T-helper 17 cell (primary cell): ENCODE measurements around the gene ADIRF. TPM values are rescaled to one million over a fixed set of nuclear protein-coding genes. Genes with fewer than 3 reads are reported as not detected.
"Not testable (repeated sequence)": the region's sequence is repeated elsewhere in the genome, so short reads cannot be mapped to it uniquely, and the experiment has no call there.

ENCODE experiments used
- ATAC-seq: fragments of 150-1000 bp; cut with Tn5 transposase; 2 replicates; pipeline ENCODE4 v1.10.0; 2021; ENCODE audit warnings: mild to moderate bottlenecking, moderate library complexity
- DNase-seq, 3 donors: peaks; one replicate each; pipeline versions ENCODE4 v3.0.0 to v3.0.0-alpha.2; 2020 to 2021
- H3K9me3 ChIP-seq: one replicate; pipeline ENCODE4 v1.7.0; 2013; ENCODE audit warnings: low read length, mild to moderate bottlenecking; ENCODE audit not compliant: control insufficient read depth, poor library complexity, severe bottlenecking
- H3K27ac Mint-ChIP-seq: one replicate; pipeline ENCODE4 v1.8.0; 2022; ENCODE audit warnings: mild to moderate bottlenecking, moderate library complexity, mixed read lengths
- H3K27me3 Mint-ChIP-seq: one replicate; pipeline ENCODE4 v1.8.0; 2022; ENCODE audit warnings: mixed read lengths
- H3K36me3 Mint-ChIP-seq: one replicate; pipeline ENCODE4 v1.8.0; 2022; ENCODE audit warnings: low read depth, mixed read lengths
- H3K4me1 Mint-ChIP-seq: one replicate; pipeline ENCODE4 v1.8.0; 2022; ENCODE audit warnings: mild to moderate bottlenecking, mixed read lengths
- H3K4me3 Mint-ChIP-seq: one replicate; pipeline ENCODE4 v1.8.0; 2022; ENCODE audit warnings: mild to moderate bottlenecking, moderate library complexity, mixed read lengths
- total RNA-seq, 4 donors: library from RNA in 2 of 4; stranded (reverse) in 2 of 4; gene quantifications; one replicate each; pipeline ENCODE4 v1.2.3 and lab custom pipeline; 2022 to 2026

The ADIRF gene
- total RNA-seq, 2 donors from 2014 or later, result 0.42 TPM; not detected in 1

- not testable (repeated sequence) for H3K4me1 Mint-ChIP-seq, DNase-seq, H3K36me3 Mint-ChIP-seq, H3K27ac Mint-ChIP-seq, H3K4me3 Mint-ChIP-seq, H3K27me3 Mint-ChIP-seq, H3K9me3 ChIP-seq, ATAC-seq
Measured at GRCh38 chr10:86952697-86953096, 15.6 kb upstream of the ADIRF start.

GRCh38 chr10:86953747-86954680 lies 14.3 kb upstream of the ADIRF start:
- H3K9me3 ChIP-seq, result no peaks in the 10 kb centered on the region
- DNase-seq (no peak), ATAC-seq (no peak)
- Mint-ChIP-seq H3K27me3 (no peaks in the 10 kb centered on the region), H3K36me3 (no peaks in the 10 kb centered on the region), H3K4me1 (peaks cover 5% of the 10 kb centered on the region), H3K27ac (no peak overlapping the region), H3K4me3 (no peak overlapping the region)

- no peaks in the 10 kb centered on the region for H3K9me3 ChIP-seq
- no peaks in the 10 kb centered on the region for H3K27me3 Mint-ChIP-seq
- no peak overlapping the region for H3K4me3 Mint-ChIP-seq
- H3K36me3 Mint-ChIP-seq, result no peaks in the 10 kb centered on the region
- ATAC-seq (no peak), DNase-seq (no peak)
- H3K27ac Mint-ChIP-seq, result no peak overlapping the region
- peaks cover 5% of the 10 kb centered on the region for H3K4me1 Mint-ChIP-seq
Measured at GRCh38 chr10:86954681-86955500, 13.4 kb upstream of the ADIRF start.

- H3K27me3 Mint-ChIP-seq, result no peaks in the 10 kb centered on the region
- no peaks in the 10 kb centered on the region for H3K9me3 ChIP-seq
- H3K4me3 Mint-ChIP-seq, result no peak overlapping the region
- ATAC-seq (no peak), DNase-seq (no peak)
- no peaks in the 10 kb centered on the region for H3K36me3 Mint-ChIP-seq
- no peak overlapping the region for H3K27ac Mint-ChIP-seq
- peaks cover 3% of the 10 kb centered on the region for H3K4me1 Mint-ChIP-seq
Measured at GRCh38 chr10:86955501-86956194, 12.6 kb upstream of the ADIRF start.

- ATAC-seq (no peak), DNase-seq (no peak)
- H3K9me3 ChIP-seq, result no peaks in the 10 kb centered on the region
- H3K36me3 Mint-ChIP-seq, result no peaks in the 10 kb centered on the region
- H3K4me3 Mint-ChIP-seq, result no peak overlapping the region
- H3K27me3 Mint-ChIP-seq, result no peaks in the 10 kb centered on the region
- H3K4me1 Mint-ChIP-seq, result peaks cover 4% of the 10 kb centered on the region
- H3K27ac Mint-ChIP-seq, result peak overlapping the region; percentile 19
Measured at GRCh38 chr10:86956195-86956847, 12.0 kb upstream of the ADIRF start.

GRCh38 chr10:86956848-86957448 lies 11.3 kb upstream of the ADIRF start:
- H3K36me3 Mint-ChIP-seq, result no peaks in the 10 kb centered on the region
- DNase-seq (no peak), ATAC-seq (no peak)
- no peaks in the 10 kb centered on the region for H3K9me3 ChIP-seq
- peaks cover 4% of the 10 kb centered on the region for H3K4me1 Mint-ChIP-seq
- H3K27me3 Mint-ChIP-seq, result no peaks in the 10 kb centered on the region
- peak overlapping the region; percentile 19 for H3K27ac Mint-ChIP-seq
- no peak overlapping the region for H3K4me3 Mint-ChIP-seq

- no peak within 1 kb of the TSS for H3K4me3 Mint-ChIP-seq
Measured at GRCh38 chr10:86957471-86958115, 10.7 kb upstream of the ADIRF start, which contains the start of gene MMRN2. Gene MMRN2 (minus strand): TSS chr10:86957615. CDS start chr10:86957541, 74 bp downstream.

GRCh38 chr10:86958116-86958900 lies 10.0 kb upstream of the ADIRF start, which contains the start of gene SNCG:
Gene SNCG (plus strand): TSS chr10:86958599. CDS start chr10:86958698, 99 bp downstream.
- Mint-ChIP-seq H3K4me3 (no peak within 1 kb of the TSS), H3K27ac (no peak within 1 kb of the TSS), H3K27me3 (no peaks in the 10 kb centered on the region), H3K36me3 (no peaks in the 10 kb centered on the region), H3K4me1 (peaks cover 4% of the 10 kb centered on the region)
- H3K9me3 ChIP-seq, result no peaks in the 10 kb centered on the region
- no peak for ATAC-seq
- DNase-seq, result no peak

More at GRCh38 chr10:86957471-86958115, 10.7 kb upstream of the ADIRF start, which contains the start of gene MMRN2:
- no peaks in the 10 kb centered on the region for H3K36me3 Mint-ChIP-seq
- no peak for DNase-seq
- H3K27ac Mint-ChIP-seq, result peak within 1 kb of the TSS; percentile 19
- no peak for ATAC-seq
- H3K9me3 ChIP-seq, result no peaks in the 10 kb centered on the region
- peaks cover 4% of the 10 kb centered on the region for H3K4me1 Mint-ChIP-seq
- no peaks in the 10 kb centered on the region for H3K27me3 Mint-ChIP-seq

- Mint-ChIP-seq H3K36me3 (no peaks in the 10 kb centered on the region), H3K4me1 (peaks cover 4% of the 10 kb centered on the region), H3K27me3 (no peaks in the 10 kb centered on the region), H3K27ac (no peak overlapping the region), H3K4me3 (no peak overlapping the region)
- H3K9me3 ChIP-seq, result no peaks in the 10 kb centered on the region
- DNase-seq (no peak), ATAC-seq (no peak)
Measured at GRCh38 chr10:86958901-86959736, 9.2 kb upstream of the ADIRF start.

- no peak overlapping the region for H3K27ac Mint-ChIP-seq
- H3K4me3 Mint-ChIP-seq, result no peak overlapping the region
- DNase-seq (no peak), ATAC-seq (no peak)
- H3K27me3 Mint-ChIP-seq, result no peaks in the 10 kb centered on the region
- H3K36me3 Mint-ChIP-seq, result no peaks in the 10 kb centered on the region
- H3K4me1 Mint-ChIP-seq, result peaks cover 4% of the 10 kb centered on the region
- no peaks in the 10 kb centered on the region for H3K9me3 ChIP-seq
Measured at GRCh38 chr10:86959737-86960002, 8.6 kb upstream of the ADIRF start.
